IPS-15b (cell line): ENCODE results near the gene GABBR2.

Source experiments
- H3K27me3 ChIP-seq: one replicate; pipeline ENCODE4 v1.6.1; 2013; ENCODE audit warnings: low read length; ENCODE audit not compliant: control insufficient read depth, insufficient read depth
- H3K36me3 ChIP-seq: one replicate; pipeline ENCODE4 v1.6.1; 2013; ENCODE audit warnings: low read length; ENCODE audit not compliant: control insufficient read depth, insufficient read depth
- H3K4me1 ChIP-seq: one replicate; pipeline ENCODE4 v1.6.1; 2013; ENCODE audit warnings: mild to moderate bottlenecking, low read length; ENCODE audit not compliant: control insufficient read depth, insufficient read depth
- H3K4me3 ChIP-seq: one replicate; pipeline ENCODE4 v1.5.1; 2013; ENCODE audit warnings: low read depth, low read length
- H3K9ac ChIP-seq: one replicate; pipeline ENCODE4 v1.6.1; 2013; ENCODE audit warnings: low read depth, mild to moderate bottlenecking, low read length
- H3K9me3 ChIP-seq: one replicate; pipeline ENCODE4 v1.6.1; 2013; ENCODE audit warnings: mild to moderate bottlenecking, low read length; ENCODE audit not compliant: control insufficient read depth, insufficient read depth

Gene GABBR2

GRCh38 chr9:98262056-98262455 lies 446.7 kb downstream of the GABBR2 start:
- Histone ChIP-seq H3K4me1 (peaks cover 3% of the 10 kb centered on the region), H3K9ac (no peak overlapping the region), H3K4me3 (no peak overlapping the region), H3K9me3 (no peaks in the 10 kb centered on the region), H3K36me3 (no peaks in the 10 kb centered on the region), H3K27me3 (no peaks in the 10 kb centered on the region)

DNA sequence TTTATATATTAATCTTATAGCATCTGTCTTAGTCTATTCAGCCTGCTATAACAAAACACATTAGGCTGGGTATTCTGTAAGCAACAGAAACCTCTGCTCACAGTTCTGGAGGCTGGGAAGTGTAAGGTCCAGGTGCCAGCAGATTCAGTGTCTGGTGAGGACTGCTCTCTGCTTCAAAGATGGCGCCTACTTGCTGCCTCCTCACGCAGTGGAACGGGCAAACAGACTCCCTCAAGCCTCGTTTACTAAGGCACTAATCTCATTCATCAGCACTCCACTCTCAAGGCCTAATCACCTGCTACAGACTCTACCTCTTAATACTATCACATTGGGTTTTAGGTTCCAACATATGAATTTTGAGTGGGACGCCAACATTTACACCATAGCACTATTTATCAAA lies 448.1 kb downstream of the GABBR2 start:
- Histone ChIP-seq H3K36me3 (no peaks in the 10 kb centered on the region), H3K4me1 (peaks cover 3% of the 10 kb centered on the region), H3K27me3 (no peaks in the 10 kb centered on the region), H3K9ac (no peak overlapping the region), H3K9me3 (no peaks in the 10 kb centered on the region), H3K4me3 (no peak overlapping the region)

- Histone ChIP-seq H3K4me3 (no peak overlapping the region), H3K9me3 (no peaks in the 10 kb centered on the region), H3K4me1 (no peaks in the 10 kb centered on the region), H3K27me3 (no peaks in the 10 kb centered on the region), H3K36me3 (no peaks in the 10 kb centered on the region), H3K9ac (no peak overlapping the region)
These were observed 448.9 kb downstream of the GABBR2 start for GRCh38 chr9:98259791-98260190.

- H3K27me3 ChIP-seq, result no peaks in the 10 kb centered on the region
- H3K4me3 ChIP-seq, result peak overlapping the region; percentile 90
- H3K4me1 ChIP-seq, result no peaks in the 10 kb centered on the region
- H3K36me3 ChIP-seq, result no peaks in the 10 kb centered on the region
- H3K9me3 ChIP-seq, result no peaks in the 10 kb centered on the region
- H3K9ac ChIP-seq, result peak overlapping the region; percentile 28
These were observed 452.0 kb downstream of the GABBR2 start for GRCh38 chr9:98256756-98257155.

DNA sequence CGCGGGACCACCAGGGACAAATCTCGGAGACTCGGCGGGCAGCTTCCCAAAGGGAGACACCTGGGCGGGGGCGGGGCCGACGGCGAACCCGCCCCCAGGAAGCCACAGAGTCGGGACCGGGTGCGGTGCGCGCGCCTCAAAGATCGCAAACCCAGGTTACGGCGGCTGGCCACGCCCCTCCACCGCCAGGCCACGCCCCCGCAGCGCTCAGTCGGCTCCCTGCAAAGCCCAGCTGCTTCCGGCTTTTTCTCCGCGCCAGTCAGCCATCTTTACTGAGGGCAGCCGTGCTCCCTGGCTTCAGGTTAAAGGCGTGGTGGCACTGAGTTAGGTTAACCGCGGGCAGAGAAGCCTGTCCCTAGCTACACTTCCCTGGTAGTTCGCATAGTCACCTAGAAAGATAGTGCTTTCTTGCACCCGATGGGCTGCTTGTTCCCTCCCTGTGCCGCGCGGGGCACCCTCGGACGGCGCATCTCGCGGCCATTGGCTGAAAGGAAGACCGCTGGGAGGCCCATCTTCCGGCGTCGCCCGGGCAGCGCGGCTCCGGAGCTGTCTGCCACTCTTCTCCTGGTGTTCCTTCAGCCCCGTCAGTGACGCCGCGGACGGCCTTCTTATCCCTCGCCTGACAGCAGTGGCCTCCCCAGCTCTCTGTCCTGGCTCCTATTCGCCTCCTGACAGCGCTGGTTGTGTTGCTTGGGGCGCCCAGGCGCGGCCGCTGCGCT lies 453.0 kb downstream of the GABBR2 start, which contains the start of gene TBC1D2:
Gene TBC1D2 (minus strand): TSS at position 72 of the 719 bp plus-strand sequence. CDS start 108 bp downstream, outside the sequence.
- Histone ChIP-seq H3K4me1 (no peaks in the 10 kb centered on the region), H3K4me3 (peak within 1 kb of the TSS; percentile 90), H3K9me3 (no peaks in the 10 kb centered on the region), H3K36me3 (no peaks in the 10 kb centered on the region), H3K27me3 (no peaks in the 10 kb centered on the region), H3K9ac (peak within 1 kb of the TSS; percentile 92)

DNA sequence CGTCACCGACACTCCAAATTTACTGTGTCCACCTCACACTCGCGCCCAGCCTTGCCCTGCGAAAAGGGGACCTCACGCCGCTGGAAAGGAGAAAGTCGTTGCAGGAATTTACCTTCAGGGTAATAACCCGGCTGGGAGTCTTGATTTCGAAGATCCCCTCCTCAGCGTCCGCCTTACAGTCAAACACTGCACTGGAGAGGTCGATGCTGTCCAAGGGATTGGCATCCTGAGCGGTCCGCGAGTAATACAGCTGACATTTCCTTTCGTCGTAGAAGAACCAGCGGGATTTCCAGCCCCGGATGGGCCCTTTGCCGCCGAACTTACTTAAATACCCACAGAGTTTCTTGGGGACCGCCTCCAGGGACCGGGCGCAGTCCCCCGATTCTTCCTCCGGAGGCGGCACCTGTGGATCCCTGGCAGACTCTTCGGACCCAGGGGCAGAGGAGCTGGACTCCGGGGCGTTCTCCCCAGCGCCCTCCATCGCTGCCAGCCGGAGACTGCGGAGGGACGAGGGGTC lies 453.6 kb downstream of the GABBR2 start:
- Histone ChIP-seq H3K9ac (peak overlapping the region; percentile 62), H3K27me3 (no peaks in the 10 kb centered on the region), H3K4me1 (no peaks in the 10 kb centered on the region), H3K9me3 (no peaks in the 10 kb centered on the region), H3K4me3 (peak overlapping the region; percentile 90), H3K36me3 (peaks cover 2% of the 10 kb centered on the region)

- H3K4me3 ChIP-seq, result peak overlapping the region; percentile 90
These were observed 454.3 kb downstream of the GABBR2 start for GRCh38 chr9:98254228-98255060.

DNA sequence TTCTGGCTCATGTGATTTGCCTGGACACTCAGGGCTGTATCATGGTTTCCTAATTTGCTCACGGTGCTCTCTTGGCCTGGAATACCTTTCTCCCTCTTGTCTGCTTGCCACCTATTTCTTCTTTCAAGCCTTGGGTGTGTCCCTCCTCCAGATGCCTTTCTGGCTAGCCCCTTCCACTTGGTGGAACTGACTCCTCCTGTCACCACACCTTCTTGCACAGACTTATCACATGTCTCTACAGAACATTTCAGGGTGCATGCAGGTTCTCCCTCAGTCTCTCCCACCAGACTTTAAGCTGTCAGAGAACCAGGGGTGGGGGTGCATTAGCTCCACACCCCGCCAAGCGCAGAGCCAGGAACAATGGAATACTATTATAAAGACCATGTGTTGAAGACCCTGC lies 455.2 kb downstream of the GABBR2 start:
- H3K9ac ChIP-seq, result no peak overlapping the region
- no peak overlapping the region for H3K4me3 ChIP-seq
- no peaks in the 10 kb centered on the region for H3K4me1 ChIP-seq

More at GRCh38 chr9:98254228-98255060, 454.3 kb downstream of the GABBR2 start:
- H3K36me3 ChIP-seq, result peaks cover 3% of the 10 kb centered on the region
- H3K9me3 ChIP-seq, result no peaks in the 10 kb centered on the region
- H3K4me1 ChIP-seq, result no peaks in the 10 kb centered on the region
- H3K9ac ChIP-seq, result peak overlapping the region; percentile 62
- no peaks in the 10 kb centered on the region for H3K27me3 ChIP-seq

GRCh38 chr9:98251551-98251950 lies 457.2 kb downstream of the GABBR2 start:
- H3K9me3 ChIP-seq, result no peaks in the 10 kb centered on the region
- H3K36me3 ChIP-seq, result peaks cover 9% of the 10 kb centered on the region
- H3K4me3 ChIP-seq, result no peak overlapping the region
- H3K9ac ChIP-seq, result no peak overlapping the region
- H3K27me3 ChIP-seq, result no peaks in the 10 kb centered on the region
- H3K4me1 ChIP-seq, result no peaks in the 10 kb centered on the region

More for the DNA sequence above, 455.2 kb downstream of the GABBR2 start:
- Histone ChIP-seq H3K27me3 (no peaks in the 10 kb centered on the region), H3K36me3 (peaks cover 6% of the 10 kb centered on the region), H3K9me3 (no peaks in the 10 kb centered on the region)

DNA sequence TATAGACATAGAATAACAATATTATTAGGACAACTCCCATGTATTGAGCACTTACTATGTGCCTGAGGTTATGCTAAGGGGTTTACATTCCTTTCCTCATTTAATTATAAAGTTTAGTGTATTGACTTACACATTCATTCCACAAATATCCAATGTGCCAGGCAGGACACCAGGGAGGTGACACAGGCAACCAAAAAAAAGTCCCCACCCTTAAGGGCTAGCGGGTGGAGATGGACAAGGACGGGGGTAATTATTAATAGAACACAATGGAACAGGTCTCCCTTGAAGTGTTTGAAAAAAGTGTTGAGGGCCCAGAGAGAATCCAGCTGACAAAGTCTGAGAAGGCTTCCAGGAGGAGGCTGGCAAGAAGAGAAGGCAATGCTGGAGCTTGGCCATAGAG lies 459.0 kb downstream of the GABBR2 start:
- H3K4me1 ChIP-seq, result no peaks in the 10 kb centered on the region
- H3K4me3 ChIP-seq, result no peak overlapping the region
- peaks cover 9% of the 10 kb centered on the region for H3K36me3 ChIP-seq
- no peaks in the 10 kb centered on the region for H3K27me3 ChIP-seq
- H3K9ac ChIP-seq, result no peak overlapping the region
- H3K9me3 ChIP-seq, result no peaks in the 10 kb centered on the region

- Histone ChIP-seq H3K36me3 (peaks cover 9% of the 10 kb centered on the region), H3K9ac (no peak overlapping the region), H3K4me1 (peaks cover 2% of the 10 kb centered on the region), H3K4me3 (no peak overlapping the region), H3K27me3 (no peaks in the 10 kb centered on the region), H3K9me3 (no peaks in the 10 kb centered on the region)
These were observed 459.8 kb downstream of the GABBR2 start for GRCh38 chr9:98248737-98249474.
